GM21576 (cell line): ENCODE results near the gene CEP295NL.
A peak's percentile ranks its signal among the peaks of the same experiment; 100 is the strongest.
"Not testable (repeated sequence)": the region's sequence is repeated elsewhere in the genome, so short reads cannot be mapped to it uniquely, and the experiment has no call there.

ENCODE experiments used
- ATAC-seq: cut with Tn5 transposase; IDR thresholded peaks from one replicate; pipeline ENCODE4 v1.9.1; 2021; ENCODE audit warnings: mild to moderate bottlenecking, moderate library complexity; ENCODE audit not compliant: unreplicated experiment

The CEP295NL gene

DNA sequence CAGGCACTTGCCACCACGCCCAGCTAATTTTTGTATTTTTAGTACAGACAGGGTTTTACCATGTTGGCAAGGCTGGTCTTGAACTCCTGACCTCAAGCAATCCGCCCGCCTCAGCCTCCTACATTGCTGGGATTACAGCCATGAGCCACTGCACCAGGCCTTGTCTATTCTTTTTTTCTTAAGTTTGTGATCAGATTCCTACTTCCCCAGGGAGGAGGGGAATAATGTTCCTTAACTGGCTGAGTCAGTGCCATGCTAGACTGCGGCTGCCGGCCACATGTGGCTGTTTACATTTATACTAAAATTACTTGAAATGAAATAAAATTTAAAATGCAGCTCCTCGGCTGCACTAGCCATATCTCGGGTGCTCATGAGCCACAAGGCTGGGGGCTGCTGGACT, 34.6 kb downstream of the CEP295NL start:
- no peak for ATAC-seq

DNA sequence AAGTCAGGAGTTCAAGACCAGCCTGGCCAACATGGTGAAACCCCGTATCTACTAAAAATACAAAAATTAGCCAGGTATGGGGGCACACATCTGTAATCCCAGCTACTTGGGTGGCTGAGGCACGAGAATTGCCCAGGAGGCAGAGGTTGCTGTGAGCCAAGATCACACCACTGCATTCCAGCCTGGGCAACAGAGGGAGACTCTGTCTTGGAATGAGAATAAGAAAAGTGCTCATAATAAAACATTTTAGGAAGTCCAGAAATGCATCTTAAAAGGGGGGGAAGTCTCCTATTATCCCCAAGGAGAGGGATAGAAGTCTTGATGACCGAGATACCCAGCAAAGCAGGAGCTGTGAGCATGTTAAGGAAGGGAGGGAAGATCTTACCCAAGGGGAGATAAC, 36.0 kb downstream of the CEP295NL start:
- ATAC-seq: not testable (repeated sequence)

DNA sequence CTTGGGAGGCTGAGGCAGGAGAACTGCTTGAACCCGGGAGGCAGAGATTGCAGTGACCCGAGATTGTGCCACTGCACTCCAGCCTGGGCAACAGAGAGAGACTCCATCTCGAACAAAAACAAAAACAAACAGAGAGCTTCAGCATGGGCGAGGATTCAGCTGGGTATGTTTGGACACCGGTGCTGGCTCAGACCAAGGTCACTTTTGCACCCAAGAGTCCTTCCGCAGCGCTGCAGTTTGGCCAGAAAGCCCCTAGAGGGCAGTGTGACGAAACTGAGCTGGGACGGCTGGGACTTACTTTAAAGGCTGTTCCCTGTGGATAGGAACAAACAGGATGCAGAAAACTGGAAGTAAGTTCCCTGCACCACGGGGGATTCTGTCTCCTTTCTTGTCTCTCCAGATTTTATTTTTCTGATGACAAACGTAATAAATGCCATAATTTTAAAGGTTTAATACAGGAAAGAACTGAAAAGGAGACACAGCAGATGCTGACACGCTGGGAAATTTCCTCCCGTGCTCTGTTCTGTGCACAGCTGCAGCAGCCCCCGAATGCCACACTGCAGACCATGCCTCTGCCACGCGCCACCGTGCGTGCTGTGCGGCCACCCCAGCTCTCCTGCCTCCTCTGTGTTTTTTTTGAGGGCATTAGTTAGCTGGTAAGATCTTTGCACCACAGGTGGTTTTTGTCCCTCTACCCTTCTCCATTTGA, 37.2 kb downstream of the CEP295NL start:
- ATAC-seq: no peak

DNA sequence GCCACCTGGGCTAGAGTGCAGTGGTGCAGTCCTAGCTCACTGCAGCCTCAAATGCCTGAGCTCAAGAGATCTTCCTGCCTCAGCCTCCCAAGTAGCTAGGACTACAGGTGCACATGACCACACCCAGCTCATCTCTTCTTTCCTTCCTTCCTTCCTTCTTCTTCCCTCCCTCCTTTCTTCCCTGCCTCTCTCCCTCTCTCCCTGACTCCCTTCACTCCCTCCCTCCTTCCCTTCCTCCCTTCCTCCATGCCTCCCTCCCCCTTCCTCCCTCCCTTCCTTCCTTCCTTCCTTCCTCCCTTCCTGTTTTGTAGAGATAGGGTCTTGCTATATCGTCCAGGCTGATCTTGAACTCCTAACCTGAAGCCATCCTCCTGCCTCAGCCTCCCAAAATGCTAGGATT, 38.9 kb downstream of the CEP295NL start:
- no peak for ATAC-seq

DNA sequence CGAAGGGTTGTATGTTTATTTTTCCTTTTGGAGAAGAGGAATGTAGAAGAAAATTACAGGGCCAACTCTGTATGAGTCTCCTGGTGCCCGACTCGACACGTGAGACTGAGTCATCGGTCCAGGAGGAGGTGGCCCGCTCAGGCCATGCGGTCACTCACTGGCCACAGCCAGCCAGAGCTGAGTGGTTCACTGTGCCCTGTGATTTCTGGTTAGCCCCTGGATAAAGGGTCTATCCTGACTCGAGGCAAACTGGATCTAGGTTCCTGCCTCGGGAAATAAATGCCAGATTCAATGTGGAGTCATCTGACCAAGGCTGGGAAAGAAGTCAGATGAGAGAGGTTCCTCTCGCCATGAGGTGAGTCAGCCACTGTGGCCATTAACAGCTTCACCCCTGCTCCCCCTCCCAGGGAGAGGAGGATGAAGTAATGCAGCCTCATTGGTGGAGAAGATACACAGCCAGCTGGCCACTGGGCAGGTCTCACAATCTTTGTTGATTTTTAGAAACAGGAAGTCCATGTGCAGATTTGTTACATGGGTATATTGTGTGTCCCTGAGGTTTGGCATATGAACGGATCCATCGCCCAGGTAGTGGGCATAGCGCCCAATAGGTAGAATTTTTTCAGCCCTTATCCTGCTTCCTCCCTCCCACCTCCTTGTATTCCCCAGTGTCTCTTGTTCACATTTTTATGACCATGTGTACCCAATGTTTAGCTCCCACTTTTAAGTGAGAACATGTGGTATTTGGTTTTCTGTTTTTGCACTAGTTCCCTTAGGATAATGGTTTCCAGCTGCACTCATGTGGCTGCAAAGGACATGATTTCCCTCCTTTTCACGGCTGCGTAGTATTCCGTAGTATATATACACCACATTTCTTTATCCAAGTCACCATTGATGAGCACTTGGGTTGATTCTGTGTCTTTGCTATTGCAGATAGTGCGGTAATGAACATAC, 40.7 kb downstream of the CEP295NL start:
- ATAC-seq: no peak

DNA sequence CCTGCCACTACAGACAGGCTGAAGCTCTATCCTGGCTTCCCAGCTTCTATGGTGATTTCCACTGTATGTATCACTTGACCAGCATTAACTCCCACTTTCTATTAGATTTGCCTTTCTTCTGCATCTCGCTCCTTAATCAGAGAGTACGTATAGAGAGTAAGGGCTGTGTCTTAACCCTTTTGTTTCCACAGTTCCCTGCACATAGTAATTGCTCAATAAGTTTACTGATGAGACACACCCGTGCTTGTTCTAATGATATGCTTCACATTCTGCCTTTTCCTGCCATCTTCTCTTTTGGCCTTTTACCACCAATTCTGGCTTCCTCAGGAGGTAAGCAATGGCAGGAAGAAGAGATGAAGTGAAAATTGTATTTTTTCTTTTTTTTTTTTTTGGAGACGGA, 41.8 kb downstream of the CEP295NL start:
- no peak for ATAC-seq

DNA sequence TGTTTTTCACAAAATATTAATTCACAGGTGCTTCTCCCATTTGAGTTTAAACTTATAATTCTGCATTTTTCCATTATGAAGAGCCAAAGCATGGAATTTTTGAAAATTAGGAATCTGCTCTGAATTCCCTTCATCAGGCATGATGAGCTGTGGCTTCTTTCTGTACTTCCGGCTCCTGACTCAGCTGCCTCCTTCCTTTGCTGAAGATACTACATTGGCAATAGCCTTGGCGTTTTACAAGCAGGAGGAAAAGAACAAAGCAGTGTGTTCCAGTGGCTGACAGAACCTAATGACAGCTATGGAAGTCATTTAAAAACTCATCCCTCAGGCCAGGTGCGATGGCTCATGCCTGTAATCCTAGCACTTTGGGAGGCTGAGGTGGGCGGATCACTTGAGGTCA, 44.0 kb downstream of the CEP295NL start:
- no peak for ATAC-seq

DNA sequence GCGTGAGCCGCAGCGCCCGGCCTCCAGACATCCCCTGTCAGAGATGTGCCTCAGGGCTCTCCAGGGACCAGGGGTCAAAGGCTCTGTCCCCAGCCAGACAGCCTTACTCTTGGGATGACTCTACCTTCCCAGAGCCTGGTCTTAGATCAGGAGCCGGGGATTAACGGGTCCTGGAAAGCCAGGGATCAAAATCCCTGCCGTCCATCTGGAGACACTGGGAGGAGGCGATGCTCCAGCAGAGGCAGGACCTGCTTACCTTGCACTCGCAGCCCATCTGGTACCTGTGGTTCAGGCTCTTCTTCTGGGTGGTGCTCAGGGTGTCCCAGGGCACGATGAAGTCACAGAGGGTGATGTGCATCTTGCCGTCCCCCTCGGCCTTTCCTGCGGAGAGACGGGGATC, 45.7 kb downstream of the CEP295NL start:
- ATAC-seq: no peak

DNA sequence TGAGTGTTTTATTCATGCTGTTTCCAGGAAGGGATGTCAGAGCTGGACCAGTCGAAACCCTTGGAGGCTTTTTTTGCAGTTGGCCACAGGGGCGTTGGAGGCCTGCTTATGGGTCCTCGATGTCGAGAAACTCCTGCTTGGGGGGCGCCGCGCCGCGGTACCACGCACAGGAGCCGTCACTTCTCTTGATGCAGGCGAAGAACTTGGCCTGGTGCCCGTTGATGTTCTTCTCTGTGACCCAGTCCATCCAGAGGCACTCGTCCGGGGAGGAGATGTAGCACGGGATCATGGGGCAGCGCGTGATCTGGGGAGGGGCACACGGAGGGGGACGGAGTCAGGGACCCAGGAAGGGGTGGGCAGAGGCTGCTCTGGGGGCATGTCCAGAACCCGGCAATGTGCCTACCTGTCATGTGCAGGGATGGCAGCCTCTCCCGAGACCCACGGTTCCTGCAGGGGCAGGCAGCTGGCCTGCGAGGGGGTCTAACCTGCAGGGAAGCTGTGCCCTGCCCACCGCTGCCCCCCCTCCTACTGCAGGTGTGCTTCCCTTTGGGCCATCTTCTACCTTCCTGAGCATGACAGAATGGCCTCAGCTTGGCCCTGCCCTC, 47.3 kb downstream of the CEP295NL start:
- no peak for ATAC-seq

DNA sequence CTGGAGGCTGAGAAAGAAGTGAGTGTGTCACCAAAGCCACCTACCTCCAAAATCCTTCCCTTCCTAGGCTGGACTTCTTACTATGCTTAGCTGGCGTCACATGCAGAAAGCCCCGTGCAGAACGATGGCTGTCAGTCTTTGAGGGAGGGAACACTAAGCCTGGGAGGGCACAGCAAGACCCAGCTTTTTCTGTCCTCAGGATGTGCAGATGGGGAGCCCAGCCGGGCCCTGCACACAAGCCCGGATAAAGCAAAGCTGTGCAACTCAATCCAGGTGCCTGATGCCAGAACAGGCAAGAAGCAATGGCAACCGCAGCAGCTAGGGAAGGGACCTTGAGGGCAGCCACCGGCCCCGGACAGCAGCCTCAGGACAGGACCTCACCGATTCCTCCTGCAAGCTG, 48.5 kb downstream of the CEP295NL start:
- ATAC-seq: no peak

DNA sequence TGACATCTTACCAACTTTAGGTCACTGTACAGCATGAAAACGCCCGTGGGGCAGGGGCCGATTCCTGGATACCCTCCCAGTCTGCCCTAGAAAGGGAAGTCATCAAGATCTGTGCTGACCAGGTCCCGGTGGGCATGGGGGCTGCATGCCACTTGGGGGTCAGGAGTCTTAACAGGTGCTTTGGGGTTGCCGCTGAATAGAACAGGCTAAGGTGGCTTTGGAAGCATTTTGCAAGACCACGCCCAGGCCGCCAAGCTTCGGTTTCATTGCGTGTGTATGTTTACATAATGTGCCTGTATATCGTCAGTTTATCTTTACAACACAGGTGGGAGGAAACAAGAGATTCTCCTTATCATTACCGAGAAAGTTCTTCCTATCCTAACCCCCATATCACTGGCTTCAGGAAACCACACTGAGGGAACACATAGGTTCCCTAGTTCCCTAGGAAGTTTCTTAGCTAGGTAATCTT, 49.0 kb downstream of the CEP295NL start:
- ATAC-seq: no peak

DNA sequence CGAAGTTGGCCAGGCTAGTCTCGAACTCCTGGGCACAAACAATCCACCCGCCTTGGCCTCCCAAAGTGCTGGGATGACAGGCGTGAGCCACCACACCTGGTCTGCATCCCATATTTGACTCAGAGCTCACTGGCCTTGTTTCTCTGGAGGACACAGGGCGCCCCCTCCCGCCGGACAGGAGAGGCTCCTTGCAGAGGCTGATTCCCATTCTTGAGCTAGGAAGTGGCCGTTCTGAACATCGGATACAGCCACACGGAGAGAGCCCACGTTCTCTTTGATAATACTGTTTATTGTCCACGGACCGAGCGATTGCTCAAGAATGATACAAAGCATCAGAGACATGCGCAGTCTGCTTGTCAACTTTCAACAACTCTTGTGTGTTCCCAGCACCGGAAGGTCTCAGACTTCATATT, 50.3 kb downstream of the CEP295NL start:
- ATAC-seq: no peak

DNA sequence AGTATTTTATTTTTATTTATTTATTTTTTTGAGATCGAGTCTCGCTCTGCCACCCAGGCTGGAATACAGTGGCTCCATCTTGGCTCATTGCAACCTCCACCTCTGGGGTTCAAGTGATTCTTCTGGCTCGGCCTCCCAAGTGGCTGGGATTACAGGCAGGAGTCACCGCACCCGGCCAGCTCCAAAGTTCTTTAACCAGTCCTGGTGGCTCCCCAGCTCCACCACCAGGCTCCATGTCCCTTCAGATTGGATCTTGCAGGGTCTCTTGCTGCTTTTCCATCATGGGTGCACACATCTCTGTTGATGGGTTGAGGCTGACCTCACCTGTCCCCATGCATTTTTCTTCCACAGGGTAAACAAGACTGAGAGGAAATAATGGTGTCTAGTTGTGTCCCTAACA, 54.0 kb downstream of the CEP295NL start:
- no peak for ATAC-seq

DNA sequence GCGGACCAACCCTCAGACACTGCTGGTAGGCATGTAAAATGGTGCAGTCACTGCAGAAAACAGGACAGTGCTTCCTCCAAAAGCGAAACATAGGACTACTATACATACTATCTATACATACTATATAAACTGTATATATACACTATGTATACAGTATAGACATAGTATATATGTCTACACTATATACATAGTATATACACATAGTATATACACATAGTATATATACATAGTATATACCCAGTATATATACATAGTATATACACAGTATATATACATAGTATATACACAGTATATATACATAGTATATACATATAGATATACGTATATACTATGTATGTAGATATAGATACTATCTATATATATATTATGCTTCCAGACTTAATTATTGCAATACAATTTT, 55.9 kb downstream of the CEP295NL start:
- ATAC-seq: no peak

DNA sequence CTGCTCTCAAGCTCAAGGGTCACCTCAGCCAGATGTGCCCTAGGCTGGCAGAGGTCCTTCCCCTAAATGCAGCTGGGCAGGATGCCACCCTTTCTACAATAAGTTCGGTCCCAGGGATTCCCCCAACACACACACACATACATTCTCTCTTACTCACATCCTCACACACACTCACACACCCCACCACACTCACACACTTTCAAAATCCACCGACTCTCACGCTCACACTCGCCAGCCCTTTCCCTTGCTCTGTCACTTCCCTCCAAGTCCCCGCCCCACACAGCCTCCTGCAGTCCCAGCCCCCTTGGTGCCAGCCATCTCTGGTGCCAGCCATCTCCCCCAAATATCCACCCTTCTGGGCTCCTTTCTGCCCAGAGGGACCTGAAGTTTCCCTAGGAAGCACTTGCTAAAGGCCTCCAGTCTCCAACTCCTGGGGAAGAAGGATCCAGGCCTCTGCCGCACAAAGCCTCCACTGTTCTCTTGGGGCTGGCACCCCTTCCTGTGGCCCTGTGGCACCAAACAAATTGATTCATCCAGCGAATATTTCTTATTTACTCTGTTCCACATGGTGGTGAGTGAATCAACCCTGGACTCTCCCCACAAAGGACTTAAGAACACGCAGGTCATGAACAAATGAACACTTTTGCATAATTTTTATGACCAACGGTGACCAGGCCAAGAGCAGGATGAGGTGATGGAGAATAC, 58.5 kb downstream of the CEP295NL start:
- no peak for ATAC-seq

DNA sequence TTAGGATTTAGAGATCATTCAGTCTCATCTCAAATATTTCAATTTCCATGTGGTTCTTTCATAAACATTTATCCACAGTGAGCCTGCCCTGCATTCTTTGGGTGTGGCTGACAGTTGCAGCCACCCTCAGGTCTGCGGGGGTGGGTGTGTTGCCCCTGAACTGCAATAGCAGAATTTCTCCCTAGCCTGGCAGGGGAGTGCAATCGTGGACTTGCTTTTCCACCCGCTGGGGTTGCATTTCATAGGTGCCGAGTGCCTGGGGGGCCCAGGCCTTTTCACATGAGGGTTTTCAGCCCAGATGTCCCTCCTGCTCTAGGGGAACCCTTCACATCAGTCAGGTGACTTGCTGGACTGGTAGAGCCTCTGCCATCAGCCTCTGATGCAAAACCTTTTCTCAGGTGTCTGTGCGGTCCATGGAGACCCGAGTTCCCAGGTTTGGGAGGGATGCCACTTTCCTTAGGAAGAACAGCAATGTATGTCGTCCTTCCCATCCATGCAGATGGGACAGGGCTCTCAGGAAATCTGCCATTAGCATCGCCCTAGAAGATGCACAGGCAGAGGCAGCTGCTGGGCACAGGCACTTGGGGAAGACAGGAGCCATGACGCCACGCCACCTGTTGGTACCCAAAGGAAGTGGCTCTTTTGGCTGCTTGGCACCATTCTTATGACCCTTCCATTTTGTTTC, 60.0 kb downstream of the CEP295NL start:
- no peak for ATAC-seq

DNA sequence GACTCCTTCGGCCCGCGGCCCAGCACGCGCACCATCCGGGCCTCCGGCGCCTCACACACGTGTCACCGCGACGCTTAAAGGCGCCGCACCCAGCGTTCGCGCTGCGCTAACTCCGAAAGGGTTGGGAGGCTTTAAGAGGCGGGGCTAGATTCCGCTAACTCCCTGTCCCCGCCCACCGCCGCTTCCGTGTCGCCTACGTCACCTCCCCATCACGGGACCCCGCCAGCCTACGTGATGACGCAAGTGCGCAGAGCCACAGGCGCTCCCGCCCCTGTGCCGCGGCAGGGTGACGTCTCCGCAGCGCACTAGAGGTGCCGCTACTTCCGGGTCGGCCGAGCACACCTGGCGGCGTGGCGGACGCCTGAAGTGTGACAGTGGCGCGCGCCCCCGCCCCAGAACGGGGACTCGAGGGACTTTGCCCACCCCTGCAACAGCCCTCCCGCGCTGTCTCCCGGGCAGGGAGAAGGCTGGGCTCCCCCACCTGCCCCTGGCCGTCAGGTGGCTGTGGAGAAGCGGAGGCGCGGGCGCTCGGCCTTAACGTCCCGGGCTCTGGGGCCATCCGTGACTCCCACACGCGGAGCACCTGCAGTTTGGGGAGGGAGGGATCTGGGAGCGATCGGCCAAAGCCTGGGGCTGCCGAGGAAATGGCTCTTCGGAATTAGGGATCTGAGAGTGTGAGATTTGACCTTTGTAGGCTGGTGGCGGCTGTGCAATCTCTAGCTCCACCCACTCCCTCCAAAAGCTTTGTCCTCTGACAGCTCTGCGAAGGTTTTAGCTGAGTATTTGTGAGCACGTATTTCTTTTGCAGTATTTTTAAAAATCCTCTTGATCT, 62.0 kb downstream of the CEP295NL start, which contains the start of gene USP36:
Gene USP36 (minus strand): TSS at position 35 of the 832 bp plus-strand sequence. CDS start 4,451 bp downstream, outside the sequence.
- peak; percentile 84 for ATAC-seq
